ENCODE results near the gene PC. TPM values are rescaled to one million over a fixed set of nuclear protein-coding genes. Genes with fewer than 3 reads are reported as not detected.

The PC gene
- total RNA-seq, 2 donors from 2014 or later: 8.0 to 12.7 TPM

DNA sequence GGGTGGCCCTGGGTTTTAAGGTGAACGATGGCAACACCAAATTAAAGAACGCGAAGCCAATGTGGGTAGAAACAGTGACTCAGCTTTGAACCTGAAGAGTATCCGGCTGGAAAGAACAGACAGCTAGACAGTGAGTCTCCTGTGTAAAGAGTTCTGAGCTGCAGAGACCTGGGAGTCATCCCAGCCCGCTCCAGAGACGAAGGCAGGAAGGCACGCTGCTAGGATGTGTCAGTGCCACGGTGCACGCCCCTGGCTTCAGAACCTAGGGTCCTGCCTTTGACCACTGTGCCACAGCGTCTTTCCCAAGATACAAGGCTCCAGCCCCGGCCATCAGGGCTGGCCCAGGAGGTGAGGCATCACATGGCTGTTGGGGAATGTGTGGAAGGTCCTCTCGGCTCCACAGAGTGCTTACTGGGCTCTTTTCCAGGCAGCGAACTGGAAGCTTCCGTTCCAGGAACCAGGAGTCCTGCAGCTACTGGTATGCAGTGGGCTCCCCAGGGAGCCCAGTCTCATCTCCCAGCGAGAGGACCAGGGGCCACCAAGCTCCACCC, 71.4 kb downstream of the PC start:
- Histone ChIP-seq H3K36me3 (no peaks in the 10 kb centered on the region), H3K4me3 (no peak overlapping the region), H3K9me3 (no peaks in the 10 kb centered on the region), H3K4me1 (ENCODE audit: control insufficient read depth in 1 of 2, low read depth in 2 of 2) (peaks cover 0 to 10% of the 10 kb centered on the region in 2 donors), H3K27me3 (replicated peaks; ENCODE audit: insufficient read depth) (no peaks in the 10 kb centered on the region), H3K27ac (no peak overlapping the region)
- ATAC-seq (ENCODE audit: insufficient number of reproducible peaks, low FRiP score, low read depth) (no peak), DNase-seq (ENCODE audit: low spot score) (no peak)
- TF ChIP-seq, protein P1, sequence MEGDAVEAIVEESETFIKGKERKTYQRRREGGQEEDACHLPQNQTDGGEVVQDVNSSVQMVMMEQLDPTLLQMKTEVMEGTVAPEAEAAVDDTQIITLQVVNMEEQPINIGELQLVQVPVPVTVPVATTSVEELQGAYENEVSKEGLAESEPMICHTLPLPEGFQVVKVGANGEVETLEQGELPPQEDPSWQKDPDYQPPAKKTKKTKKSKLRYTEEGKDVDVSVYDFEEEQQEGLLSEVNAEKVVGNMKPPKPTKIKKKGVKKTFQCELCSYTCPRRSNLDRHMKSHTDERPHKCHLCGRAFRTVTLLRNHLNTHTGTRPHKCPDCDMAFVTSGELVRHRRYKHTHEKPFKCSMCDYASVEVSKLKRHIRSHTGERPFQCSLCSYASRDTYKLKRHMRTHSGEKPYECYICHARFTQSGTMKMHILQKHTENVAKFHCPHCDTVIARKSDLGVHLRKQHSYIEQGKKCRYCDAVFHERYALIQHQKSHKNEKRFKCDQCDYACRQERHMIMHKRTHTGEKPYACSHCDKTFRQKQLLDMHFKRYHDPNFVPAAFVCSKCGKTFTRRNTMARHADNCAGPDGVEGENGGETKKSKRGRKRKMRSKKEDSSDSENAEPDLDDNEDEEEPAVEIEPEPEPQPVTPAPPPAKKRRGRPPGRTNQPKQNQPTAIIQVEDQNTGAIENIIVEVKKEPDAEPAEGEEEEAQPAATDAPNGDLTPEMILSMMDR (IDR thresholded peaks at IDR 0.05): no peak

DNA sequence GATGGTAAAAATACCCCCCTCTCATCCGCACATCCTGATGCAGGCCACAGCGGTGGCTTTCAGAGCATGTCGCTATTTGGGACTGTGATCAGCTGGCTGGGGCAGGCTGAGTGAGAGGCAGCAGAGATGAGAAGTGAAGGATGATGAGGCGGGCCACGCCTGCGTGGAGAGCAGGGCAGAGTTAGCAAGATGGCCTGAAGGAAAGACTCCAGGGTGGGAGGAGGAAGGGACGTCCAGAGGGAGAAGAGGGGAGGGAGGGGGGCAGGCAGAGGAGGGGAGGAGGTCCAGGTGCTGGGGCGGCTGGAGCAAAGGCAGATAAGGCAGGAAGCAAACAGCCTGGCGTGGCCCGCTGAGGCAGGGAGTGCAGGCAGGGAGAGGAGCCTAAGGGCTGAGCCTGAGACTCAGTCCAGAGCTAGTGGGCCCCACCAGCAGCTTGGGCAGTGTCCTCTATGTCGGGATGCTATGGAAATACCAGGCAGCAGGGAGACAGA, 72.2 kb downstream of the PC start:
- Histone ChIP-seq H3K4me1 (ENCODE audit: control insufficient read depth in 1 of 2, low read depth in 2 of 2) (peaks cover 0 to 10% of the 10 kb centered on the region in 2 donors), H3K9me3 (no peaks in the 10 kb centered on the region), H3K27ac (no peak overlapping the region), H3K27me3 (replicated peaks; ENCODE audit: insufficient read depth) (no peaks in the 10 kb centered on the region), H3K36me3 (no peaks in the 10 kb centered on the region), H3K4me3 (no peak overlapping the region)
- no peak for DNase-seq (ENCODE audit: low spot score)
- ATAC-seq (ENCODE audit: insufficient number of reproducible peaks, low FRiP score, low read depth): no peak
- TF ChIP-seq, protein P1 (IDR thresholded peaks at IDR 0.05): no peak

DNA sequence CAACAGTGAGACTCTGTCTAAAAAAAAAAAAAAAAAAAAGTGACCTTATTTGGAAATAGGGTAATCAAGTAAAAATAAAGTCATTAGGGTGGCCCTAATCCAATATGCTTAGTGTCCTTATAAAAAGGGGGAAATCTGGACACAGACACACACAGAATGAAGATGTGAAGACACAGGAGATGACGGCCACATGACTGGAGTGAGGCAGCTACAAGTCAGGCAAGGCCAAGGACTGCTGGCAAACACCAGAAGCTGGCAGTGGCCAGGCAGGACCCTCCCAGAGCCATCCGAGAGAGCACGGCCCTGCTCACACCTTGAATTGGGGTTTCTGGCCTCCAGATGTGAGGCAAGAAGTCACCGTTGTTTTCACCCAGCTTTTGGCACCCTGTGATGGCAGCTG, 72.7 kb downstream of the PC start:
- Histone ChIP-seq H3K4me1 (ENCODE audit: control insufficient read depth in 1 of 2, low read depth in 2 of 2) (peaks cover 0 to 10% of the 10 kb centered on the region in 2 donors), H3K27ac (no peak overlapping the region), H3K27me3 (replicated peaks; ENCODE audit: insufficient read depth) (no peaks in the 10 kb centered on the region), H3K4me3 (no peak overlapping the region), H3K36me3 (no peaks in the 10 kb centered on the region), H3K9me3 (no peaks in the 10 kb centered on the region)
- TF ChIP-seq, protein P1 (IDR thresholded peaks at IDR 0.05): no peak
- no peak for ATAC-seq (ENCODE audit: insufficient number of reproducible peaks, low FRiP score, low read depth)
- DNase-seq (ENCODE audit: low spot score): no peak

DNA sequence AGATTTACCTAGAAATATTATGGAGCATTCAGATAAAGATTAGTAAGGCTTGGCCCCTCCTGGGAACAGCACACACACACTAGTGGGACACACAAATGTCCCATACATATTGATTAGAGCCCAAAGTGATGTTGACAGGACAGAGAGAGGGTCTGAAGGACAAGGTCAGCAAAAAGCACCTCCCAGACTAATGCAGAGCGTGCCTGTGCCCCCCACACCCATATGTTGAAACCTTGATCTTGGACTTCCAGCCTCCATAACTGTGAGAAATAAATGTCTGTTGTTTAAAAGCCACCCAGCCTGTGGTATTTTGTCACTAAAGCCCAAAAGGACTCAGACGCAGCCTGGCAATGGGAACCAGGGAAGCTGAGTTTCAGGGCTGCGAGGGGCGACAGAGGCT, 73.7 kb downstream of the PC start:
- Histone ChIP-seq H3K36me3 (no peaks in the 10 kb centered on the region), H3K4me1 (ENCODE audit: control insufficient read depth in 1 of 2, low read depth in 2 of 2) (peaks cover 0 to 10% of the 10 kb centered on the region in 2 donors), H3K9me3 (no peaks in the 10 kb centered on the region), H3K4me3 (no peak overlapping the region), H3K27ac (no peak overlapping the region), H3K27me3 (replicated peaks; ENCODE audit: insufficient read depth) (no peaks in the 10 kb centered on the region)
- ATAC-seq (ENCODE audit: insufficient number of reproducible peaks, low FRiP score, low read depth) (no peak), DNase-seq (ENCODE audit: low spot score) (no peak)
- TF ChIP-seq, protein P1 (IDR thresholded peaks at IDR 0.05): no peak

DNA sequence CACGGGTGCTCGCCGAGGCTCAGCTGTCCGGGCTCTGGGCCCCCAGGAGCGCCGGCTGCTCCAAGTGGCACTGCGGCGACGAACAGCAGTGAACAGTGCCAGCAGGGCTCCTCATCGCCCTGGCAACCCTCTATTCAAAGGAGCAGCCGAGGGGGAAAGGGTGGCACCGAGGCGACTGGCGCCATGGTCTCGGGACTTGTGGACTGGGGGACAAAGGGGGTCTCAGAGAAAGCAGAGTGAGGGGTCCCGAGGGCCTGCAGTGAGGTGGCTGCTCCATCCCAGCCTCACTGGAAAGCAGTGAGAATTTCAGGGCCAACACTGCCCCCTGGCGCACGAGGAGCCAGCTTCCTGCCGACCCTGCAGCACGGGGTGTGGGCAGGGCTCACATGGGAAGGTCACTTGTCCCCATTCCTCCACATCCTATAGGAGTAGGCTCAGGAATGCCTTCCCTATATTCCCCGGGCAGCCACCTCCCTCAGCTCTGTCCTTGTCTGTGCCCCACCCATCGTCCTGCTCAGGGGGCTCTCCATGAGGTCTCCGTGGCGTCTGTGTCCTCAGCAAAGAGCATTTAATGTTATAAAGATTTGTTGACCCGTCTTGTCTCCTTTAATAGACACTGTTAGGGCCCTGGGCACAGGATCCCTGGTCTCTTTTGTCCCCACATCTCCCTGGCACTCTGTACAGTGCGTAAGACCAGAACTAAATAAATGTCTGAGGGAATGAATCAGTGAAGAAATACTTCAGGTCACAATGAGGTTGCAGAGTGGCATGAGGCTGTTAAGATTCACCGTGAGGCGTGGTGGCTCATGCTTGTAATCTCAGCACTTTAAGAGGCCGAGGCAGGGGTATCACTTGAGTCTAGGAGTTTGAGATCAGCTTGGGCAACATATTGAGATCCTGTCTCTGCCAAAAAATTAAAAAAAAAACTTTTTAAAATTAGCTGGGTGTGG, 74.9 kb downstream of the PC start:
- peaks cover 0 to 10% of the 10 kb centered on the region in 2 donors for H3K4me1 ChIP-seq (ENCODE audit: control insufficient read depth in 1 of 2, low read depth in 2 of 2)
- H3K9me3 ChIP-seq: no peaks in the 10 kb centered on the region
- ATAC-seq (ENCODE audit: insufficient number of reproducible peaks, low FRiP score, low read depth) (peak; percentile 68), DNase-seq (ENCODE audit: low spot score) (no peak)
- H3K36me3 ChIP-seq: no peaks in the 10 kb centered on the region
- no peak overlapping the region for H3K27ac ChIP-seq
- H3K4me3 ChIP-seq: peak overlapping the region; percentile 70
- TF ChIP-seq, protein P1 (IDR thresholded peaks at IDR 0.05): peak; percentile 69
- H3K27me3 ChIP-seq (replicated peaks; ENCODE audit: insufficient read depth): no peaks in the 10 kb centered on the region

Measured in thoracic aorta (tissue), 2 donors.